H1 (cell line): ENCODE measurements around the gene GPR176. TPM values are rescaled to one million over a fixed set of nuclear protein-coding genes. Genes with fewer than 3 reads are reported as not detected.

Source experiments
- CTCF ChIA-PET: fragments of 300-600 bp; sonication (Branson Sonifier 250); formaldehyde crosslinking; loops from one replicate; lab custom pipeline; 2021; ENCODE audit not compliant: partially characterized antibody; lab: Charles Lee
- POLR2A ChIA-PET: fragments of 300-600 bp; sonication (Branson Sonifier 250); formaldehyde crosslinking; loops from one replicate; lab custom pipeline; 2021; ENCODE audit warnings: inconsistent platforms; ENCODE audit not compliant: partially characterized antibody; lab: Charles Lee
- DNase-seq, 2 experiments: peaks; one replicate each; pipeline versions ENCODE4 v3.0.0 to v3.0.0-alpha.2; 2010 to 2022; ENCODE audit warnings: low spot score in 2 of 2, low read depth in 1 of 2, mixed read lengths in 1 of 2
- FAIRE-seq: peaks from 2 replicates; lab custom pipeline; 2011; peaks lifted over from hg19 to GRCh38; lab: Jason Lieb, UNC
- H2AFZ ChIP-seq: 2 replicates; pipeline ENCODE4 v1.8.1; 2012; ENCODE audit warnings: low read length, inconsistent platforms
- H2AK5ac ChIP-seq: 2 replicates; pipeline ENCODE4 v1.6.1; 2013; ENCODE audit warnings: low read depth, low read length
- H2BK120ac ChIP-seq: replicated peaks from 2 replicates; pipeline ENCODE3; 2013; ENCODE audit warnings: low read depth, low read length, inconsistent platforms
- H2BK12ac ChIP-seq: 2 replicates; pipeline ENCODE4 v1.6.1; 2013; ENCODE audit warnings: low read depth, low read length
- H2BK15ac ChIP-seq: 2 replicates; pipeline ENCODE4 v1.6.1; 2013; ENCODE audit warnings: low read length
- H2BK20ac ChIP-seq: 2 replicates; pipeline ENCODE4 v1.6.1; 2013; ENCODE audit warnings: low read length
- H2BK5ac ChIP-seq: 2 replicates; pipeline ENCODE4 v1.6.1; 2013; ENCODE audit warnings: low read depth, low read length
- H3K14ac ChIP-seq: 2 replicates; pipeline ENCODE4 v1.6.1; 2013; ENCODE audit warnings: inconsistent platforms; ENCODE audit not compliant: insufficient read length
- H3K18ac ChIP-seq: 2 replicates; pipeline ENCODE4 v1.6.1; 2013; ENCODE audit warnings: low read length; ENCODE audit errors: extremely low read depth
- H3K23ac ChIP-seq: 2 replicates; pipeline ENCODE4 v1.6.1; 2013; ENCODE audit warnings: inconsistent platforms; ENCODE audit not compliant: insufficient read length
- H3K23me2 ChIP-seq: 2 replicates; pipeline ENCODE4 v1.6.1; 2013; ENCODE audit warnings: low read depth, low read length
- H3K27ac ChIP-seq: 2 replicates; pipeline ENCODE4 v1.6.1; 2011; ENCODE audit warnings: low read depth, low read length, inconsistent platforms
- H3K27me3 ChIP-seq, 4 experiments: replicated peaks in 1 of 4; 1 replicate in 1 of 4; 2 replicates in 3 of 4; pipeline versions ENCODE4 v1.6.1 to v1.8.1; 2011 to 2013; ENCODE audit warnings: low read length in 3 of 4, mild to moderate bottlenecking in 3 of 4, inconsistent platforms in 2 of 4, mixed read lengths in 2 of 4, moderate library complexity in 1 of 4; ENCODE audit not compliant: control insufficient read depth in 3 of 4, insufficient read depth in 3 of 4; ENCODE audit errors: extremely low read depth in 1 of 4
- H3K36me3 ChIP-seq, 4 experiments: 2 replicates each; pipeline versions ENCODE4 v1.6.1 to v1.8.1; 2011 to 2013; ENCODE audit warnings: mild to moderate bottlenecking in 4 of 4, low read length in 3 of 4, moderate library complexity in 2 of 4, control low read depth in 1 of 4, inconsistent platforms in 1 of 4; ENCODE audit not compliant: insufficient read depth in 4 of 4, control insufficient read depth in 2 of 4
- H3K4ac ChIP-seq: replicated peaks from 2 replicates; pipeline ENCODE3; 2013; ENCODE audit warnings: low read length, low read depth, mixed read lengths, inconsistent platforms; ENCODE audit not compliant: insufficient read length
- H3K4me1 ChIP-seq, 4 experiments: replicated peaks in 1 of 4; 1 replicate in 1 of 4; 2 replicates in 3 of 4; pipeline versions ENCODE4 v1.6.1 to v1.8.1; 2011 to 2013; ENCODE audit warnings: low read length in 3 of 4, inconsistent platforms in 2 of 4, mixed read lengths in 1 of 4; ENCODE audit not compliant: insufficient read depth in 4 of 4, control insufficient read depth in 3 of 4
- H3K4me2 ChIP-seq, 2 experiments: 2 replicates each; pipeline versions ENCODE4 v1.6.1 to v1.8.1; 2011 to 2013; ENCODE audit warnings: low read depth in 2 of 2, low read length in 2 of 2, control low read depth in 1 of 2, inconsistent platforms in 1 of 2, mild to moderate bottlenecking in 1 of 2; ENCODE audit not compliant: insufficient read depth in 1 of 2
- H3K4me3 ChIP-seq, 4 experiments: fragments of 200-600, 300-600 bp in 1 of 4; sonication (generic), shearing (Covaris generic), sonication (Bioruptor Twin) in 1 of 4; 2 replicates each; pipeline versions ENCODE4 v1.5.1 to v1.8.1; 2011 to 2016; ENCODE audit warnings: low read length in 4 of 4, low read depth in 3 of 4, control low read depth in 2 of 4, inconsistent platforms in 2 of 4, mild to moderate bottlenecking in 2 of 4, mixed read lengths in 1 of 4, moderate library complexity in 1 of 4; ENCODE audit not compliant: insufficient read depth in 2 of 4; ENCODE audit errors: extremely low read depth in 1 of 4
- H3K56ac ChIP-seq: replicated peaks from 2 replicates; pipeline ENCODE3; 2013; ENCODE audit warnings: low read depth, mild to moderate bottlenecking, mixed read lengths, low read length, inconsistent platforms; ENCODE audit not compliant: insufficient read length
- H3K79me1 ChIP-seq: 2 replicates; pipeline ENCODE4 v1.6.1; 2013; ENCODE audit warnings: low read depth, low read length, control low read depth
- H3K79me2 ChIP-seq, 2 experiments: 2 replicates each; pipeline versions ENCODE4 v1.6.1 to v1.8.1; 2012 to 2013; ENCODE audit warnings: low read length in 2 of 2, mild to moderate bottlenecking in 2 of 2, inconsistent platforms in 1 of 2; ENCODE audit not compliant: insufficient read depth in 2 of 2, control insufficient read depth in 1 of 2
- H3K9ac ChIP-seq, 4 experiments: replicated peaks in 1 of 4; 1 replicate in 1 of 4; 2 replicates in 3 of 4; pipeline versions ENCODE4 v1.6.1 to v1.8.1; 2011 to 2013; ENCODE audit warnings: low read depth in 3 of 4, low read length in 3 of 4, control low read depth in 2 of 4, mild to moderate bottlenecking in 2 of 4, moderate library complexity in 2 of 4, inconsistent platforms in 1 of 4; ENCODE audit errors: extremely low read depth in 1 of 4
- H3K9me3 ChIP-seq, 2 experiments: 2 replicates each; pipeline versions ENCODE4 v1.6.1 to v1.8.1; 2012 to 2013; ENCODE audit warnings: mild to moderate bottlenecking in 2 of 2, moderate library complexity in 2 of 2, control low read depth in 1 of 2, inconsistent platforms in 1 of 2, low read depth in 1 of 2, low read length in 1 of 2, mixed read lengths in 1 of 2; ENCODE audit not compliant: insufficient read depth in 2 of 2
- H4K20me1 ChIP-seq, 2 experiments: replicated peaks in 1 of 2; 2 replicates each; pipeline versions ENCODE3 to v1.8.1; 2011 to 2013; ENCODE audit warnings: inconsistent platforms in 2 of 2, low read length in 2 of 2, mild to moderate bottlenecking in 1 of 2; ENCODE audit not compliant: insufficient read depth in 2 of 2, control insufficient read depth in 1 of 2
- H4K5ac ChIP-seq: 2 replicates; pipeline ENCODE4 v1.6.1; 2013; ENCODE audit warnings: low read length, low read depth, mixed read lengths, inconsistent platforms; ENCODE audit not compliant: insufficient read length
- H4K8ac ChIP-seq: 2 replicates; pipeline ENCODE4 v1.8.0; 2013; ENCODE audit warnings: mild to moderate bottlenecking, moderate library complexity, low read length, inconsistent platforms; ENCODE audit not compliant: insufficient read depth; ENCODE audit errors: extremely low read depth
- H4K91ac ChIP-seq: replicated peaks from 2 replicates; pipeline ENCODE3; 2013; ENCODE audit warnings: low read length, mixed read lengths, inconsistent platforms; ENCODE audit not compliant: insufficient read length
- BACH1 ChIP-seq: IDR thresholded peaks from 2 replicates; pipeline ENCODE4 v1.6.1; 2012; ENCODE audit warnings: low read length, improper control_type of control experiment
- CREB1 ChIP-seq: IDR thresholded peaks from 2 replicates; pipeline ENCODE4 v1.6.1; 2012; ENCODE audit warnings: inconsistent platforms
- CTCF ChIP-seq, 3 experiments: IDR thresholded peaks; 1 replicate in 2 of 3; 2 replicates in 1 of 3; pipeline versions ENCODE4 v1.5.1 to v1.6.1; 2011; ENCODE audit warnings: low read length in 3 of 3, mild to moderate bottlenecking in 3 of 3, inconsistent platforms in 2 of 3, low read depth in 1 of 3, moderate library complexity in 1 of 3; ENCODE audit not compliant: insufficient read depth in 1 of 3; ENCODE audit errors: control extremely low read depth in 1 of 3
- KDM1A ChIP-seq: fragments of 200-600, 300-600 bp; sonication (generic); IDR thresholded peaks from 2 replicates; pipeline ENCODE4 v1.7.1; 2016; ENCODE audit warnings: mild to moderate bottlenecking, low read length, borderline replicate concordance
- KDM5A ChIP-seq: fragments of 200-600 bp; IDR thresholded peaks from 2 replicates; pipeline ENCODE4 v1.7.1; 2012; ENCODE audit warnings: mild to moderate bottlenecking, low read length, inconsistent platforms, mixed read lengths
- PHF8 ChIP-seq: fragments of 200-600 bp; sonication (generic); conservative IDR thresholded peaks from 2 replicates; pipeline ENCODE4 v1.7.1; 2012; ENCODE audit warnings: low read depth, mild to moderate bottlenecking, inconsistent platforms, low read length, moderate library complexity
- SAP30 ChIP-seq: fragments of 300-600 bp; sonication (generic); IDR thresholded peaks from 2 replicates; pipeline ENCODE4 v1.7.1; 2012; ENCODE audit warnings: low read length, moderate library complexity, mild to moderate bottlenecking, inconsistent platforms; ENCODE audit not compliant: insufficient read depth, insufficient replicate concordance
- SIN3A ChIP-seq, 2 experiments: IDR thresholded peaks in 1 of 2; conservative IDR thresholded peaks in 1 of 2; 2 replicates each; pipeline ENCODE4 v1.6.1; 2011 to 2012; ENCODE audit warnings: low read length in 2 of 2, improper control_type of control experiment in 1 of 2, low read depth in 1 of 2, mild to moderate bottlenecking in 1 of 2
- USF2 ChIP-seq: IDR thresholded peaks from 2 replicates; pipeline ENCODE4 v1.6.1; 2011; ENCODE audit warnings: low read length, improper control_type of control experiment
- WGBS, 2 experiments: shearing (Covaris generic) in 1 of 2; methylation state at CpG; one replicate each; pipeline versions ENCODE4 v1.1.6 to v1.1.7; 2013 to 2015; ENCODE audit warnings: low lambda C conversion rate in 2 of 2, mixed read lengths in 2 of 2, inconsistent platforms in 1 of 2, low coverage in 1 of 2, missing lambda C conversion rate in 1 of 2; ENCODE audit not compliant: insufficient replicate concordance in 2 of 2, insufficient coverage in 1 of 2, insufficient read length in 1 of 2; ENCODE audit errors: extremely low coverage in 1 of 2, missing lambda C conversion rate in 1 of 2; 5-methylcytosine and 5-hydroxymethylcytosine counted together
- polyA plus RNA-seq, 7 experiments: library from polyadenylated mRNA; depleted of rRNA in 3 of 7; stranded (reverse) in 5 of 7; unstranded in 2 of 7; fragments of >200 nt in 5 of 7; fragments of 200-250 nt in 2 of 7; gene quantifications; 1 replicate in 5 of 7; 2 replicates in 1 of 7; 4 replicates in 1 of 7; pipeline versions ENCODE4 v1.2.1 to v1.2.3, GENCODE V29; 2011 to 2013; ENCODE audit warnings: missing spikeins in 2 of 7, mixed read lengths in 2 of 7
- total RNA-seq: library from RNA; stranded (reverse); fragmentation: NEBNext Ultra II Directional; extraction: Animal tissue kit (Norgen Biotek cat#: 25700); gene quantifications from 2 replicates; pipeline ENCODE4 v1.2.1, GENCODE V29; 2021

GPR176 gene
- total and polyA plus RNA-seq, 2 of the 8 experiments (the other 6 are each of a cell fraction or from before 2014, with no cell fraction given), result 190 to 281 TPM

GRCh38 chr15:39868396-39868795 lies 51.7 kb downstream of the GPR176 start:
- no peak for DNase-seq
- H2BK120ac ChIP-seq, result no peak overlapping the region
- no peak overlapping the region for H2BK12ac ChIP-seq
- no peak overlapping the region for H4K8ac ChIP-seq
- no peak overlapping the region for H4K5ac ChIP-seq
- H2AK5ac ChIP-seq, result no peak overlapping the region
- H3K14ac ChIP-seq, result no peak overlapping the region
- no peak overlapping the region for H3K18ac ChIP-seq
- ChIA-PET POLR2A (interaction anchor here (0.7 to 2.0 kb wide), 6 partner anchors 19 to 74 kb away, joined by 3 to 11 read pairs (median 4); partner anchors contain the start of gene GPR176), CTCF (interaction anchor here (1.4 to 2.0 kb wide), 2 partner anchors 67 to 82 kb away, joined by 5 to 8 read pairs; no protein-coding TSS in a partner anchor)
- no peak overlapping the region; the same call in 1 of the 2 replicates for H2BK20ac ChIP-seq
- no peak overlapping the region for H3K4ac ChIP-seq
- H3K4me1 ChIP-seq, result peaks cover 0 to 9% (median 3%) of the 10 kb centered on the region in 4 experiments; a peak in 6 of 7 replicates
- H4K91ac ChIP-seq, result no peak overlapping the region
- H3K27me3 ChIP-seq, result no peaks in the 10 kb centered on the region
- H4K20me1 ChIP-seq, result peaks cover 16 to 19% of the 10 kb centered on the region in 2 experiments
- no peaks in the 10 kb centered on the region for H3K9me3 ChIP-seq
- no peak overlapping the region for H2AFZ ChIP-seq
- no peak overlapping the region for H3K9ac ChIP-seq
- WGBS, 2 experiments, result 97% methylated on average over 2 of the region's 2 CpGs; no CpG with 5 or more reads in 1 of the 2 experiments
- no peak overlapping the region for H3K4me3 ChIP-seq
- no peak overlapping the region for H3K56ac ChIP-seq
- no peaks in the 10 kb centered on the region for H3K23me2 ChIP-seq
- no peak overlapping the region for H3K4me2 ChIP-seq
- peaks cover 14% of the 10 kb centered on the region; the same call in 1 of the 2 replicates for H3K79me1 ChIP-seq
- FAIRE-seq, result no peak
- H2BK15ac ChIP-seq, result no peak overlapping the region
- H3K36me3 ChIP-seq, result no peaks in the 10 kb centered on the region
- no peak overlapping the region for H2BK5ac ChIP-seq
- H3K27ac ChIP-seq, result no peak overlapping the region
- H3K23ac ChIP-seq, result no peak overlapping the region
- peaks cover 20 to 100% of the 10 kb centered on the region in 2 experiments; a peak in 3 of 4 replicates for H3K79me2 ChIP-seq
- TF ChIP-seq CREB1, result no peak
- TF ChIP-seq CTCF (IDR thresholded peaks at IDR 0.05; ENCODE audit: control extremely low read depth in 1 of 3, insufficient read depth in 1 of 3, low read depth in 1 of 3, low read length in 3 of 3), result no peak
- no peak for TF ChIP-seq KDM1A
- TF ChIP-seq BACH1, result no peak
- TF ChIP-seq KDM5A, result no peak
- TF ChIP-seq USF2, result no peak
- TF ChIP-seq SIN3A (conservative IDR thresholded peaks at IDR 0.05 in 1 of 2, IDR thresholded peaks at IDR 0.05 in 1 of 2; ENCODE audit: low read depth in 1 of 2, low read length in 2 of 2), result no peak
- TF ChIP-seq SAP30, result no peak
- TF ChIP-seq PHF8, result no peak
